8988T (cell line): ENCODE measurements around the gene CIAO2B.

Experiments
- DNase-seq: peaks from one replicate; pipeline ENCODE4 v3.0.0; 2011

Gene CIAO2B

GRCh38 chr16:66885491-66885890 lies 48.7 kb downstream of the CIAO2B start:
- no peak for DNase-seq

GRCh38 chr16:66882702-66883101 lies 51.5 kb downstream of the CIAO2B start:
- no peak for DNase-seq
